Stomach smooth muscle (tissue), 2 donors: ENCODE measurements around the gene STEAP1.

Experiments used
- H3K27ac ChIP-seq: one replicate; pipeline ENCODE4 v1.7.0; 2013; ENCODE audit warnings: mild to moderate bottlenecking, low read length, inconsistent platforms
- H3K27me3 ChIP-seq, 2 donors: one replicate each; pipeline ENCODE4 v1.7.0; 2013; ENCODE audit warnings: low read length in 2 of 2; ENCODE audit not compliant: insufficient read depth in 2 of 2, control insufficient read depth in 1 of 2
- H3K36me3 ChIP-seq, 2 donors: one replicate each; pipeline ENCODE4 v1.7.0; 2013; ENCODE audit warnings: low read length in 2 of 2; ENCODE audit not compliant: control insufficient read depth in 2 of 2, insufficient read depth in 2 of 2
- H3K4me1 ChIP-seq: one replicate; pipeline ENCODE4 v1.7.0; 2013; ENCODE audit warnings: low read length; ENCODE audit not compliant: control insufficient read depth, insufficient read depth
- H3K4me3 ChIP-seq, 2 donors: one replicate each; pipeline ENCODE4 v1.7.0; 2013; ENCODE audit warnings: low read length in 2 of 2
- H3K9ac ChIP-seq, 2 donors: one replicate each; pipeline ENCODE4 v1.7.0; 2013; ENCODE audit warnings: low read length in 2 of 2, mild to moderate bottlenecking in 1 of 2
- H3K9me3 ChIP-seq, 2 donors: one replicate each; pipeline ENCODE4 v1.7.0; 2013; ENCODE audit warnings: low read length in 2 of 2; ENCODE audit not compliant: control insufficient read depth in 2 of 2
- donor health status: healthy.
- donor health status: Pancreatic carcinoma.

STEAP1 gene

DNA sequence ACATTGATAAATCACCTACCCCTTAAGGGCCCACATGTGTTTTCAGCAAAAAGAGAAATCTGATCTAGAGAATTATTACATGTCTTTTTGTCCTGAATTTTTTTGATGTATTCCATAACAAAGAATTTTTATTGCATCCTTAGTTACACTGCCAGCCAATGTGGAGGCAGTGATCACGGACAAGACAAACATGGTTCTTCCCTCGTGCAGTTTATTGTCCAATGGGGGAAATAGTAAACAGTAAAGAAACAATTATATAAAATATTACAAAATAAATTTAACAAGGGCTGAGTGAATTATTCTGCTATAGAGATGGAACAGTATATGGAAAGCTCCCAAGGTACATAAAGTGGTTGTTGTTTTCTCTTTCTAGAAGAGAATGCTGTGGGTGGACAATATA lies 59.3 kb downstream of the STEAP1 start:
- Histone ChIP-seq H3K9me3 (no peaks in the 10 kb centered on the region), H3K27ac (no peak overlapping the region), H3K4me3 (peak overlapping the region in 1 of 2 donors; percentile 41), H3K27me3 (no peaks in the 10 kb centered on the region), H3K9ac (no peak overlapping the region), H3K36me3 (no peaks in the 10 kb centered on the region), H3K4me1 (peaks cover 13% of the 10 kb centered on the region)
